IMR-90 (cell line): ENCODE measurements around the gene DMAC2L.

Source experiments
- CEBPB ChIP-seq: IDR thresholded peaks from 2 replicates; pipeline ENCODE4 v1.6.1; 2012; ENCODE audit warnings: low read depth, low read length, improper control_type of control experiment
- CTCF ChIP-seq: conservative IDR thresholded peaks from 2 replicates; pipeline ENCODE4 v1.5.1; 2012; ENCODE audit warnings: mild to moderate bottlenecking, low read depth, low read length, improper control_type of control experiment
- SMC3 ChIP-seq: fragments of 150-350 bp; IDR thresholded peaks from 2 replicates; pipeline ENCODE4 v1.6.1; 2016; ENCODE audit warnings: low read depth, mild to moderate bottlenecking, antibody characterized with exemption, low read length, moderate library complexity

- TF ChIP-seq CEBPB (no peak), CTCF (no peak), SMC3 (no peak)
Observed at GRCh38 chr14:50310445-50310844, 1.7 kb upstream of the DMAC2L start.
